Measurements from ENCODE around the gene GFRA3.
"Not testable (repeated sequence)": the region's sequence is repeated elsewhere in the genome, so short reads cannot be mapped to it uniquely, and the experiment has no call there.

GFRA3 gene

GRCh38 chr5:138275379-138275782, 960 bp upstream of the GFRA3 start:
- H3K27me3 ChIP-seq (ENCODE audit: control insufficient read depth, insufficient read depth, low read length), result peaks cover 3% of the 10 kb centered on the region
- no peak overlapping the region for H3K27ac ChIP-seq (ENCODE audit: low read depth, low read length)
- no peaks in the 10 kb centered on the region for H3K36me3 ChIP-seq (ENCODE audit: control insufficient read depth, insufficient read depth, low read length)
- H3K4me3 ChIP-seq (ENCODE audit: low read length), result no peak overlapping the region
- H3K4me1 ChIP-seq (ENCODE audit: control insufficient read depth, insufficient read depth, low read length), result no peaks in the 10 kb centered on the region
- no peak overlapping the region for H3K9ac ChIP-seq (ENCODE audit: low read length)

- H3K36me3 ChIP-seq (ENCODE audit: control insufficient read depth, insufficient read depth, low read length), result no peaks in the 10 kb centered on the region
- H3K27me3 ChIP-seq (ENCODE audit: control insufficient read depth, insufficient read depth, low read length), result peaks cover 3% of the 10 kb centered on the region
- no peaks in the 10 kb centered on the region for H3K4me1 ChIP-seq (ENCODE audit: control insufficient read depth, insufficient read depth, low read length)
- H3K4me3 ChIP-seq (ENCODE audit: low read length), result peak overlapping the region; percentile 46
- no peak overlapping the region for H3K27ac ChIP-seq (ENCODE audit: low read depth, low read length)
- no peak overlapping the region for H3K9ac ChIP-seq (ENCODE audit: low read length)
Observed at GRCh38 chr5:138273834-138274188, 610 bp downstream of the GFRA3 start.

- Histone ChIP-seq H3K36me3 (ENCODE audit: control insufficient read depth, insufficient read depth, low read length) (no peaks in the 10 kb centered on the region), H3K9ac (ENCODE audit: low read length) (no peak overlapping the region), H3K27ac (ENCODE audit: low read depth, low read length) (no peak overlapping the region), H3K4me3 (ENCODE audit: low read length) (no peak overlapping the region), H3K27me3 (ENCODE audit: control insufficient read depth, insufficient read depth, low read length) (peaks cover 3% of the 10 kb centered on the region), H3K4me1 (ENCODE audit: control insufficient read depth, insufficient read depth, low read length) (no peaks in the 10 kb centered on the region)
Observed at GRCh38 chr5:138272681-138273080, 1.7 kb downstream of the GFRA3 start.

GRCh38 chr5:138271281-138271680, 3.1 kb downstream of the GFRA3 start:
- H3K4me1 ChIP-seq (ENCODE audit: control insufficient read depth, insufficient read depth, low read length), result no peaks in the 10 kb centered on the region
- no peaks in the 10 kb centered on the region for H3K36me3 ChIP-seq (ENCODE audit: control insufficient read depth, insufficient read depth, low read length)
- H3K4me3 ChIP-seq (ENCODE audit: low read length), result no peak overlapping the region
- peaks cover 3% of the 10 kb centered on the region for H3K27me3 ChIP-seq (ENCODE audit: control insufficient read depth, insufficient read depth, low read length)
- no peak overlapping the region for H3K27ac ChIP-seq (ENCODE audit: low read depth, low read length)
- no peak overlapping the region for H3K9ac ChIP-seq (ENCODE audit: low read length)

- no peaks in the 10 kb centered on the region for H3K4me1 ChIP-seq (ENCODE audit: control insufficient read depth, insufficient read depth, low read length)
- H3K9ac ChIP-seq (ENCODE audit: low read length), result no peak overlapping the region
- no peak overlapping the region for H3K4me3 ChIP-seq (ENCODE audit: low read length)
- no peaks in the 10 kb centered on the region for H3K27me3 ChIP-seq (ENCODE audit: control insufficient read depth, insufficient read depth, low read length)
- H3K27ac ChIP-seq (ENCODE audit: low read depth, low read length), result no peak overlapping the region
- H3K36me3 ChIP-seq (ENCODE audit: control insufficient read depth, insufficient read depth, low read length), result no peaks in the 10 kb centered on the region
Observed at GRCh38 chr5:138264183-138264582, 10.2 kb downstream of the GFRA3 start.

- no peak overlapping the region for H3K27ac ChIP-seq (ENCODE audit: low read depth, low read length)
- no peaks in the 10 kb centered on the region for H3K27me3 ChIP-seq (ENCODE audit: control insufficient read depth, insufficient read depth, low read length)
- no peak overlapping the region for H3K9ac ChIP-seq (ENCODE audit: low read length)
- no peaks in the 10 kb centered on the region for H3K36me3 ChIP-seq (ENCODE audit: control insufficient read depth, insufficient read depth, low read length)
- H3K4me1 ChIP-seq (ENCODE audit: control insufficient read depth, insufficient read depth, low read length), result no peaks in the 10 kb centered on the region
- H3K4me3 ChIP-seq (ENCODE audit: low read length), result no peak overlapping the region
Observed at GRCh38 chr5:138263581-138263980, 10.8 kb downstream of the GFRA3 start.

- H3K4me1 ChIP-seq (ENCODE audit: control insufficient read depth, insufficient read depth, low read length), result no peaks in the 10 kb centered on the region
- H3K27me3 ChIP-seq (ENCODE audit: control insufficient read depth, insufficient read depth, low read length), result no peaks in the 10 kb centered on the region
- H3K27ac ChIP-seq (ENCODE audit: low read depth, low read length), result no peak overlapping the region
- H3K4me3 ChIP-seq (ENCODE audit: low read length), result no peak overlapping the region
- H3K36me3 ChIP-seq (ENCODE audit: control insufficient read depth, insufficient read depth, low read length), result no peaks in the 10 kb centered on the region
- H3K9ac ChIP-seq (ENCODE audit: low read length), result no peak overlapping the region
Observed at GRCh38 chr5:138258704-138259292, 15.6 kb downstream of the GFRA3 start.

GRCh38 chr5:138257583-138257982, 16.8 kb downstream of the GFRA3 start:
- Histone ChIP-seq H3K4me3 (ENCODE audit: low read length) (no peak overlapping the region), H3K27me3 (ENCODE audit: control insufficient read depth, insufficient read depth, low read length) (no peaks in the 10 kb centered on the region)

GRCh38 chr5:138252944-138253343, 21.5 kb downstream of the GFRA3 start:
- Histone ChIP-seq H3K9ac (ENCODE audit: low read length) (no peak overlapping the region), H3K27me3 (ENCODE audit: control insufficient read depth, insufficient read depth, low read length) (no peaks in the 10 kb centered on the region), H3K27ac (ENCODE audit: low read depth, low read length) (no peak overlapping the region), H3K4me3 (ENCODE audit: low read length) (no peak overlapping the region), H3K36me3 (ENCODE audit: control insufficient read depth, insufficient read depth, low read length) (no peaks in the 10 kb centered on the region), H3K4me1 (ENCODE audit: control insufficient read depth, insufficient read depth, low read length) (no peaks in the 10 kb centered on the region)

More at GRCh38 chr5:138257583-138257982, 16.8 kb downstream of the GFRA3 start:
- Histone ChIP-seq H3K9ac (ENCODE audit: low read length) (no peak overlapping the region), H3K27ac (ENCODE audit: low read depth, low read length) (no peak overlapping the region), H3K36me3 (ENCODE audit: control insufficient read depth, insufficient read depth, low read length) (no peaks in the 10 kb centered on the region), H3K4me1 (ENCODE audit: control insufficient read depth, insufficient read depth, low read length) (no peaks in the 10 kb centered on the region)

- not testable (repeated sequence) for H3K27me3 ChIP-seq (ENCODE audit: control insufficient read depth, insufficient read depth, low read length); H3K4me1 ChIP-seq (ENCODE audit: control insufficient read depth, insufficient read depth, low read length); H3K27ac ChIP-seq (ENCODE audit: low read depth, low read length); H3K4me3 ChIP-seq (ENCODE audit: low read length); H3K9ac ChIP-seq (ENCODE audit: low read length); H3K36me3 ChIP-seq (ENCODE audit: control insufficient read depth, insufficient read depth, low read length)
Observed at GRCh38 chr5:138247800-138248199, 26.6 kb downstream of the GFRA3 start.

- no peaks in the 10 kb centered on the region for H3K36me3 ChIP-seq (ENCODE audit: control insufficient read depth, insufficient read depth, low read length)
- H3K27me3 ChIP-seq (ENCODE audit: control insufficient read depth, insufficient read depth, low read length), result peaks cover 3% of the 10 kb centered on the region
- H3K4me3 ChIP-seq (ENCODE audit: low read length), result no peak overlapping the region
- no peak overlapping the region for H3K9ac ChIP-seq (ENCODE audit: low read length)
- H3K4me1 ChIP-seq (ENCODE audit: control insufficient read depth, insufficient read depth, low read length), result no peaks in the 10 kb centered on the region
- no peak overlapping the region for H3K27ac ChIP-seq (ENCODE audit: low read depth, low read length)
Observed at GRCh38 chr5:138246822-138247221, 27.6 kb downstream of the GFRA3 start.

GRCh38 chr5:138246334-138246733, 28.1 kb downstream of the GFRA3 start:
- Histone ChIP-seq H3K36me3 (ENCODE audit: control insufficient read depth, insufficient read depth, low read length) (no peaks in the 10 kb centered on the region), H3K4me3 (ENCODE audit: low read length) (no peak overlapping the region), H3K27ac (ENCODE audit: low read depth, low read length) (no peak overlapping the region), H3K9ac (ENCODE audit: low read length) (no peak overlapping the region), H3K27me3 (ENCODE audit: control insufficient read depth, insufficient read depth, low read length) (peaks cover 3% of the 10 kb centered on the region), H3K4me1 (ENCODE audit: control insufficient read depth, insufficient read depth, low read length) (no peaks in the 10 kb centered on the region)

- H3K9ac ChIP-seq (ENCODE audit: low read length), result no peak overlapping the region
- H3K27me3 ChIP-seq (ENCODE audit: control insufficient read depth, insufficient read depth, low read length), result peaks cover 3% of the 10 kb centered on the region
- H3K4me3 ChIP-seq (ENCODE audit: low read length), result no peak overlapping the region
- no peak overlapping the region for H3K27ac ChIP-seq (ENCODE audit: low read depth, low read length)
- no peaks in the 10 kb centered on the region for H3K4me1 ChIP-seq (ENCODE audit: control insufficient read depth, insufficient read depth, low read length)
- H3K36me3 ChIP-seq (ENCODE audit: control insufficient read depth, insufficient read depth, low read length), result no peaks in the 10 kb centered on the region
Observed at GRCh38 chr5:138245717-138246116, 28.7 kb downstream of the GFRA3 start.
